Stimulated activated CD8-positive, alpha-beta memory T cell treated with anti-CD3 and anti-CD28 coated beads, Interleukin-12 subunit alpha, Interleukin-12 subunit beta, amount 100 ng/mL, for 24 hours (primary cell): ENCODE measurements around the gene ISG20L2.
A peak's percentile ranks its signal among the peaks of the same experiment; 100 is the strongest.
"Not testable (repeated sequence)": the region's sequence is repeated elsewhere in the genome, so short reads cannot be mapped to it uniquely, and the experiment has no call there.

ENCODE experiments used
- DNase-seq: peaks from one replicate; pipeline ENCODE4 v3.0.0-alpha.2; 2020; ENCODE audit errors: extremely low read depth

ISG20L2 gene

GRCh38 chr1:156728599-156729462, at the start of gene ISG20L2:
Gene ISG20L2 (minus strand): TSS chr1:156728766. CDS start chr1:156727652, 1,114 bp downstream.
- DNase-seq = peak; percentile 90

DNA sequence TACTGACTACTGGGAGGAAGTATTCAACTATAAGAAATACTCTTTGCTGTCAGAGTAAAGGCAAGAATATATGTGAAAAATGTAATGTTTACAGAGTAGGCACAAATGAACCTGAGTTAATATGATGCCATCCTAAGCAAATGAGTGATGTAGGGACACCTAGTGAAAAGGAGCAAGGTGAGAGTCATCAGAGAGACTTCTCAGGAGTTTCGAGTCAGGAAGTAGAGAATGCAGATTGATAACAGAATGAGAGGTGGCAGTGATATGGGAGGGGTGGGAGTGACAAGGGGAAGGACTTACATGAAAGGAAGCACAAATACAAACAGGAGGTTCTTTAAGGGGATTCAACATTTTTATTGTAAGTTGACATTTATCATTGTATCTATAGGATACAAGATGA, 49.0 kb upstream of the ISG20L2 start:
- no peak for DNase-seq

DNA sequence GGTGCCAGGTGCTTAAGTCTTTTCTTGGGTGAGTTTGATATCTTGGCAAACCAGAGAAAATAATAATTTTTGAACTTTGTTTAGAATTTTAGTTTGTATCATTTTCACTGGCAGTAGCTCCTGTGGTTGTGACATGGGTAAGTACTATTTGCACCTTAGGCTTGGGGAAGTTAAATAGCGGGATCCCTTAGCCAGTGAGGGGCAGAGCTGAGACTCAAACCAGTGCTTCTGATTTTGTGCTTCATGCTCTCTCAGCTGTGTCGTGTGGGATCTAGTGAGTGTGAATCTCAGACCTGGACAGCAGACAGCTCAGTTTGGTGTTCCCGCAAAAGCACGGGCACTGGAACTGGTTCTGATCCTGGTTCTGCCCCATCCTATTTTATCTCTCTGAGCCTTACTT, 48.4 kb upstream of the ISG20L2 start:
- no peak for DNase-seq

GRCh38 chr1:156775799-156776198, 47.2 kb upstream of the ISG20L2 start:
- DNase-seq = no peak

DNA sequence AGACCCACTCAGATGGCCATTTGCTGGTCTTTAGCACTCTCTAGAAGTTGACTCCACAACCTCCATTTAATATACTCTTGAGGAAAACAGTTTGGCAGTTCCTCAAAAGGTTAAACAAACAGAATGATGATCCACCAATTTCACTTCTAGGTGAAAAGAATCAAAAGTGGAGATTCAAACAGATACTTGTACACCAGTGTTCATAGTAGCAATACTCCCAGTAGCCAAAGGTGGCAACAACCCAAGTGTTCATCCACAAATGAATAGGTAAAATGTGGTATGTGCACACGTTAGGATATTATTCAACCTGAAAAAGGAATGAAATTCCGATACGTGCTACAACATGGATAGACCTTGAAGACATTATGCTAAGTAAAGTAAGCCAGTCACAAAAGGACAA, 45.0 kb upstream of the ISG20L2 start:
- no peak for DNase-seq

DNA sequence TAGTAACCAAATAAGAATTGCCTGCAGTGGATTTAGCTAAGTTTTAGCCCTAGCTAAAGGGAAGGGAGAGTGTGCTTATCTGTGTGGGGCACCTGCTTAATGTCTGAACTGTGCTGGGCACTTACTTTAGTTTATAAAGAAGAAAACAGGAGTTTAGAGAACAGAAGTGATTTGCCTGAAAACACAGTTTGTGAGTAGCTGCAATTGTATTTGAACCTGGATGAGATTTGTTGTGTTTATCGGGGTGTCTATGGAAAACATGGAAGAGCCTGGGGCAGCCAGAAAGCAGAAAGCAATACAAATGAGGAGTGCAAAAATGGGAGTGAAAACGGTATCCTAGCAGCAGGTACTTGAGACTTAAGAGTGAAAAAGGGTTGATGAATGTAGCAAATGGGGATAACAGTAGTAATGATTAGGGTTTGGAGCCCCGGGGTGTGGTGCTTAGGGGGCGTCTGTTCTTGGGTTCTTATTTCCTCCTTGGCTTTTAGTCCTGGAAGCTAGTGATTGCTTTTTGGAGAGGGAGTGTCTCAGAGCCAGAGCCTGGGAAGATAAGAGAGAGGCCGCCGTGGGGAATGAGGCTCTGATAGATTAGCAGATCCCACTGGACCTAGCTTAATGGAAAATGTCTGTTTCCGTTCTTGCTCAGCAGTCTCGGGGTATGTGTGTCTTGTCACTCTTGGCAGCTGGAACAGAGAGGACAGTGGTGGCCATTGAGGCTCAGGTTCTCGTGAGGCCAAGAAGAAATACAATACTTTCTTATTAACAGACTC, 44.3 kb upstream of the ISG20L2 start:
- DNase-seq = no peak

- DNase-seq = no peak
Measured at GRCh38 chr1:156772222-156772621, 43.7 kb upstream of the ISG20L2 start.

DNA sequence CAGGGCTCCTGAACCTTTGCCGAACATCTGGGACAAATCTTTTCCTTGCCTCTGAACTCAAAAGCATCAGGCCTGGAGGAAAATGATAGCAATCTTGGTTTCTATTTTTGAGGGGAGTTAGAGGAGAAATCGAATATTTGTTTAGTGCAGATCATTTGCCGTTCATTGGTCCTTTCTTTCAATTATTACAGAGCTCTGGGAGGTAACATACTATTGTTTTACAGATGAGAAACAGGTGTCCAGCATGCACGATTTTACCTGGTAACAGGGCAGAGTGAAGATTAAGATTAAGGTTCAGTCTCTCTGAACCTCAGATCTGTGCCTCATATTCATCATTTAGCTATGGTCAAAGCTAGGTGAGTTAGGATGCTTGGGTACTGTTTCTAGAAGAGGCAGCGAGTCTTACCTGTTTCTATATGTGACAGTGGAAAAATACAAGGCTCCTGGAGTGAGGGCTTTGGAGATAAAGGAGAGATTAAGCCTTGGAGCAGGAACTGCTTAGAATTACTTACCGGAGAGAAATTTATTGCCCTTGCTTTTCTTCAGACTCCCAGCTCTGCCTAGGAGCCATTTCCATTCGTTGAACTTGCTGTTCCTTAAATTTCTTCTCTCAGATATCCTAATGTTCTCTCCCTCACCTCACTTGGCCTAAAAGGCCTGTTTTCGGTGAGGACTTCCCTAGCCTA, 40.2 kb upstream of the ISG20L2 start:
- DNase-seq = no peak

GRCh38 chr1:156767879-156768604, 39.5 kb upstream of the ISG20L2 start:
- DNase-seq = no peak

- DNase-seq = peak; percentile 92
Measured at GRCh38 chr1:156767101-156767878, 38.7 kb upstream of the ISG20L2 start, which contains the start of gene PRCC. Gene PRCC (plus strand): TSS chr1:156767535. CDS start chr1:156767772, 237 bp downstream.

GRCh38 chr1:156766298-156767100, 37.9 kb upstream of the ISG20L2 start:
- DNase-seq = no peak

- no peak for DNase-seq
Measured at GRCh38 chr1:156765666-156766065, 37.1 kb upstream of the ISG20L2 start.

DNA sequence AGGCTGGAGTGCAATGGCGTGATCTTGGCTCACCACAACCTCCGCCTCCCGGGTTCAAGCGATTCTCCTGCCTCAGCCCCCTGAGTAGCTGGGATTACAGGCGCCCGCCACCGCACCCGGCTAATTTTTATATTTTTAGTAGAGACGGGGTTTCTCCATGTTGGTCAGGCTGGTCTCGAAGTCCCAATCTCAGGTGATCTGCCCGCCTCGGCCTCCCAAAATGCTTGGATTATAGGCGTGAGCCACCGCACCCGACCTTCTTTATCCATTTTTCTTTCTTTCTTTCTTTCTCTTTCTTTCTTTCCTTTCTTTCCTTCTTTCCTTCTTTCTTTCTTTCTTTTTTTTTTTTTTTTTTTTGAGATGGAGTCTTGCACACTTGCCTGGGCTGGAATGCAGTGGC, 36.6 kb upstream of the ISG20L2 start:
- not testable (repeated sequence) for DNase-seq

- DNase-seq = no peak
Measured at GRCh38 chr1:156760796-156761104, 32.2 kb upstream of the ISG20L2 start.

DNA sequence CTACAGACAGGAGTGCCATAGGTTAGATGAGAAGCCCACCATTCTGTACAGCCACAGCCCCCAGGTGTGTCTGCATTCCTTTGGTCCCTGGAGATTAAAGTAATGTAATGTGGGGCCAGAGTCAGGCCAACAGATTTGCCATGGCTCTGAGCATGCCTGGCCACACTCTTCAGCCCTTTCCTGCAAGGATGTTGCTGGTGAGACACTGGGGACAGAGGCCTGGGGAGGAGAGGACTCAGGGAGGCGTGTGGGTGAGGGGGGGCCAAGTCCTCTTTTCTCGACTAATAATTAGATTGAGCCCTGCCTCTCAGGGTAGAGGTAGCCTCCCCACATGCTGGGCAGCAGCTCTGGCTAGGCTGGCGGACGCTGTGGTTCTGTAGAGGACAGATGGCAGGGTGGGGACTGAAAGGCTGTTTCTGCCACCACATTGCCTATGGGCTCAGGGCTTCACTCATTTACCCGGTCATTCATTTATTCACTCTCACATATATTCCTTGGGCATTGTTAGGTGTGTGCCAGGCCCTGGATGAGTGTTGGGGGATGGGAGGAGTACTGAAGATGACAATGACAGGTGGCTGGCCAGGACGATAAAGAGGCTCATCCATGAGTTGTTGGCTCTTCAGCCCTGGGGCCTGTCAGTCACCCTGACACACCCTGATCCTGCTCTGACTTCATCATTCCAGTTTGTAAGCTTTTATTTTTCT, 31.7 kb upstream of the ISG20L2 start:
- no peak for DNase-seq

GRCh38 chr1:156757572-156758253, 29.1 kb upstream of the ISG20L2 start:
- not testable (repeated sequence) for DNase-seq

DNA sequence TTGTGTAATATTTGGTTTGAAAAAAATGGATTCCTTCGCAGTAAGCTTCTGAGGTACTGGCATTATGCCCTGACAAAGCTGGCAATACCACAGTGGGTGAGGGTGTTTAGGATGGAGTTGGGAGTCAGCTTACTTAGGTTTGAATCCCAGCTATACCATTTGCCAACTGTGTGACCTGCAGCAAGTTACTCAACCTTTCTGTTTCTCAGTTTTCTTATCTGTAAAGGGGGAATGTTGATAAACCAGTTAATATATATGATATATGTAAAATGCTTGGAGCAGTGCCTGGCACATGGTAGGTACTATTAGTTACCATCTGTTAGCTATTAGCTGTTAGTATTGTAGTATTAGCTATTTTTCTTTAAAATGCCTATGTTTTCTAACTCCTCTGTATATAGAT, 27.8 kb upstream of the ISG20L2 start:
- no peak for DNase-seq

DNA sequence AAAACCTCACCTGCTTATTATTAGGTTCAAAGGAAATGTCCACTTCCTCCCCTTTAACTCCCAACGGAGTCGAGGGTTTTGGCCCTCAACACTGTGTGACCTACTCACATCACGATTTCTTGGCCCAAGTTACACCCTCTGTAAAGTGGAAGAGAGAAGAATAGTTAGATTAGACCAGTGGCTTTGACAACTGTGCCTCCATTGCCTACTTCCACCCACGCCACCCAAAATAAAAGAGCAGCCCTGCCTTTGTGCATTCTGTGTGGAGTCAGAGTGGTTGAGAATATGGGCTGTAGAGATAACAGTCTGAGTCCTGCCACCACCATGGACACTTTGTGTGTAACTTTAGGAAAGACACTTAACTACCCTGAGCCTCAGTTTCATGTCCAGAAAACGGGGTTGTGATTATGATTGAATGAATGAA, 27.0 kb upstream of the ISG20L2 start:
- no peak for DNase-seq

- no peak for DNase-seq
Measured at GRCh38 chr1:156754219-156754618, 25.7 kb upstream of the ISG20L2 start.
